CD4-positive, alpha-beta T cell (primary cell): Measurements from ENCODE around the gene EML2. TPM values are rescaled to one million over a fixed set of nuclear protein-coding genes. Genes with fewer than 3 reads are reported as not detected.

Experiments used
- ATAC-seq: fragments of 200-7000 bp; cut with Tn5 transposase; one replicate; pipeline ENCODE4 v1.10.0; 2022; ENCODE audit warnings: mild to moderate bottlenecking; ENCODE audit not compliant: poor library complexity
- CTCF ChIA-PET: fragments of 350-600 bp; sonication (Branson Sonifier 250); formaldehyde crosslinking; loops from one replicate; lab custom pipeline; 2021; ENCODE audit warnings: antibody characterized with exemption, inconsistent platforms; lab: Charles Lee
- POLR2A ChIA-PET: fragments of 350-600 bp; sonication (Branson Sonifier 250); formaldehyde crosslinking; loops from one replicate; lab custom pipeline; 2021; ENCODE audit warnings: antibody characterized with exemption, inconsistent platforms; lab: Charles Lee
- DNase-seq, 14 experiments: peaks; one replicate each; pipeline ENCODE4 v3.0.0-alpha.2; 2013 to 2020; ENCODE audit warnings: mixed read lengths in 2 of 14
- H3K27ac ChIP-seq, 2 donors: one replicate each; pipeline versions ENCODE4 v1.5.1 to v1.7.0; 2013; ENCODE audit warnings: low read length in 2 of 2, low read depth in 1 of 2, mild to moderate bottlenecking in 1 of 2
- H3K27me3 ChIP-seq, 2 experiments: 1 replicate in 1 of 2; 2 replicates in 1 of 2; pipeline versions ENCODE4 v1.6.1 to v1.7.0; 2013; ENCODE audit warnings: low read length in 2 of 2, control low read depth in 1 of 2, mild to moderate bottlenecking in 1 of 2, moderate library complexity in 1 of 2; ENCODE audit not compliant: insufficient read depth in 2 of 2, control insufficient read depth in 1 of 2
- H3K36me3 ChIP-seq: one replicate; pipeline ENCODE4 v1.6.1; 2013; ENCODE audit warnings: low read length, control low read depth; ENCODE audit not compliant: insufficient read depth
- H3K4me1 ChIP-seq: one replicate; pipeline ENCODE4 v1.6.1; 2013; ENCODE audit warnings: low read length, control low read depth; ENCODE audit not compliant: insufficient read depth
- H3K4me3 ChIP-seq: one replicate; pipeline ENCODE4 v1.5.1; 2013; ENCODE audit warnings: mild to moderate bottlenecking, low read length, moderate library complexity
- H3K9me3 ChIP-seq, 2 experiments: 1 replicate in 1 of 2; 2 replicates in 1 of 2; pipeline versions ENCODE4 v1.6.1 to v1.7.0; 2013; ENCODE audit warnings: low read length in 2 of 2, mild to moderate bottlenecking in 2 of 2, control low read depth in 1 of 2, moderate library complexity in 1 of 2; ENCODE audit not compliant: control insufficient read depth in 1 of 2, insufficient read depth in 1 of 2
- H3K27ac Mint-ChIP-seq: one replicate; pipeline ENCODE4 v1.8.0; 2020; ENCODE audit warnings: mixed read lengths
- H3K27me3 Mint-ChIP-seq: one replicate; pipeline ENCODE4 v1.8.0; 2021; ENCODE audit warnings: mixed read lengths
- H3K36me3 Mint-ChIP-seq: one replicate; pipeline ENCODE4 v1.8.0; 2021; ENCODE audit warnings: low read depth, mixed read lengths
- H3K4me1 Mint-ChIP-seq: one replicate; pipeline ENCODE4 v1.8.0; 2021; ENCODE audit warnings: low read depth, mixed read lengths
- H3K4me3 Mint-ChIP-seq: one replicate; pipeline ENCODE4 v1.8.0; 2020; ENCODE audit warnings: mild to moderate bottlenecking, mixed read lengths
- H3K9me3 Mint-ChIP-seq: one replicate; pipeline ENCODE4 v1.8.0; 2020; ENCODE audit warnings: mixed read lengths
- CTCF ChIP-seq: fragments of 200-600 bp; IDR thresholded peaks from one replicate; pipeline ENCODE4 v1.8.0; 2022; ENCODE audit warnings: antibody characterized with exemption, mild to moderate bottlenecking
- intact Hi-C, 2 experiments: fragments of 100-400 bp; cut with DNase I in 1 of 2; cut with micrococcal nuclease in 1 of 2; formaldehyde crosslinking; loops; one replicate each; pipeline versions ENCODE4 v1.15.1 to v1.9.0; 2023 to 2025; cut with DNase I, micrococcal nuclease
- total RNA-seq, 174 experiments: library from RNA in 2 of 174; stranded (reverse) in 2 of 174; gene quantifications; one replicate each; pipeline ENCODE4 v1.2.3 and lab custom pipeline; 2021 to 2026

EML2 gene
- total RNA-seq, 2 experiments from 2014 or later: 29.2 to 30.4 TPM

- Mint-ChIP-seq H3K4me3 (peak overlapping the region; percentile 89), H3K9me3 (no peaks in the 10 kb centered on the region), H3K27ac (peak overlapping the region; percentile 28), H3K4me1 (peaks cover 21% of the 10 kb centered on the region), H3K27me3 (peaks cover 3% of the 10 kb centered on the region), H3K36me3 (peaks cover 3% of the 10 kb centered on the region)
- POLR2A ChIA-PET: interaction anchor here (0.8 to 3.7 kb wide), 7 partner anchors 9 to 238 kb away, joined by 3 to 33 read pairs (median 7); partner anchors contain the start of genes GIPR, QPCTL and SNRPD2
- Histone ChIP-seq H3K9me3 (no peaks in the 10 kb centered on the region), H3K36me3 (no peaks in the 10 kb centered on the region), H3K27me3 (no peaks in the 10 kb centered on the region), H3K27ac (no peak overlapping the region), H3K4me3 (peak overlapping the region; percentile 60), H3K4me1 (peaks cover 31% of the 10 kb centered on the region)
- no peak for TF ChIP-seq CTCF
- intact Hi-C loops: loop anchor here in 1 of 2 experiments (2.0 kb wide), 1 partner anchor 15 kb away; the partner anchor contains the start of gene QPCTL
- CTCF ChIA-PET: interaction anchor here (0.6 to 6.0 kb wide), 10 partner anchors 8 to 211 kb away, joined by 3 to 35 read pairs (median 6); partner anchors contain the start of genes GIPR, QPCTL, SIX5 and SNRPD2
- ATAC-seq (peak; percentile 71), DNase-seq (peak; percentile 65 to 93 (median 77))
Observed at GRCh38 chr19:45677351-45678230, 38.4 kb upstream of the EML2 start.

GRCh38 chr19:45676851-45677263 lies 37.7 kb upstream of the EML2 start:
- intact Hi-C loops: loop anchor here in 1 of 2 experiments (2.0 kb wide), 1 partner anchor 16 kb away; the partner anchor contains the start of gene QPCTL
- no peaks in the 10 kb centered on the region for H3K9me3 Mint-ChIP-seq
- Histone ChIP-seq H3K9me3 (no peaks in the 10 kb centered on the region), H3K27me3 (no peaks in the 10 kb centered on the region), H3K4me3 (peak overlapping the region; percentile 60), H3K36me3 (no peaks in the 10 kb centered on the region), H3K27ac (no peak overlapping the region), H3K4me1 (peaks cover 28% of the 10 kb centered on the region)
- DNase-seq (peak; percentile 15 to 76 (median 46)), ATAC-seq (peak; percentile 55)
- no peak overlapping the region for H3K27ac Mint-ChIP-seq
- no peak for TF ChIP-seq CTCF
- H3K4me1 Mint-ChIP-seq: peaks cover 17% of the 10 kb centered on the region
- ChIA-PET CTCF (interaction anchor here (0.6 to 6.0 kb wide), 9 partner anchors 8 to 211 kb away, joined by 3 to 35 read pairs (median 6); partner anchors contain the start of genes GIPR, QPCTL, SIX5 and SNRPD2), POLR2A (interaction anchor here (0.8 to 3.7 kb wide), 7 partner anchors 8 to 237 kb away, joined by 3 to 33 read pairs (median 5); partner anchors contain the start of genes GIPR, QPCTL, SIX5 and SNRPD2)
- peaks cover 5% of the 10 kb centered on the region for H3K27me3 Mint-ChIP-seq
- H3K4me3 Mint-ChIP-seq: peak overlapping the region; percentile 68
- H3K36me3 Mint-ChIP-seq: peaks cover under 1% of the 10 kb centered on the region

GRCh38 chr19:45674946-45675345 lies 35.7 kb upstream of the EML2 start:
- no peaks in the 10 kb centered on the region for H3K36me3 Mint-ChIP-seq
- Histone ChIP-seq H3K4me3 (no peak overlapping the region), H3K36me3 (no peaks in the 10 kb centered on the region), H3K9me3 (peaks cover 0 to 14% of the 10 kb centered on the region in 2 experiments), H3K27ac (no peak overlapping the region), H3K4me1 (peaks cover 32% of the 10 kb centered on the region), H3K27me3 (peaks cover 9 to 13% of the 10 kb centered on the region in 2 experiments)
- DNase-seq (no peak), ATAC-seq (no peak)
- H3K27ac Mint-ChIP-seq: no peak overlapping the region
- ChIA-PET CTCF (interaction anchor here (0.7 to 1.2 kb wide), 2 partner anchors 142 to 143 kb away, joined by 3 to 5 read pairs; no protein-coding TSS in a partner anchor), POLR2A (interaction anchor here (3.7 kb wide), 1 partner anchor 18 kb away, joined by 33 read pairs; the partner anchor contains the start of genes QPCTL and SNRPD2)
- intact Hi-C loops: no loop called here
- no peaks in the 10 kb centered on the region for H3K9me3 Mint-ChIP-seq
- no peak overlapping the region for H3K4me3 Mint-ChIP-seq
- H3K27me3 Mint-ChIP-seq: peaks cover 21% of the 10 kb centered on the region
- TF ChIP-seq CTCF: no peak
- H3K4me1 Mint-ChIP-seq: peaks cover 26% of the 10 kb centered on the region
